MM.1S (cell line): ENCODE measurements around the gene HNRNPA3.

ENCODE experiments used
- DNase-seq: peaks from one replicate; pipeline ENCODE4 v3.0.0-alpha.2; 2015
- H2AFZ ChIP-seq: fragments of 300-600 bp; sonication (generic); 2 replicates; pipeline ENCODE4 v1.6.0; 2016; ENCODE audit warnings: antibody characterized with exemption, low read length
- H3F3A ChIP-seq: fragments of 300-600 bp; sonication (generic); 2 replicates; pipeline ENCODE4 v1.6.1; 2016; ENCODE audit warnings: mild to moderate bottlenecking, antibody characterized with exemption, low read length, moderate library complexity, mixed read lengths; ENCODE audit not compliant: insufficient read depth
- H3K27ac ChIP-seq: fragments of 300-600 bp; sonication (generic); 2 replicates; pipeline ENCODE4 v1.5.1; 2016; ENCODE audit warnings: mild to moderate bottlenecking, low read length
- H3K27me3 ChIP-seq: fragments of 300-600 bp; sonication (generic); replicated peaks from 2 replicates; pipeline ENCODE4 v1.6.0; 2016; ENCODE audit warnings: low read length; ENCODE audit not compliant: insufficient read depth
- H3K36me3 ChIP-seq: fragments of 300-600 bp; sonication (generic); replicated peaks from 2 replicates; pipeline ENCODE4 v1.6.1; 2016; ENCODE audit warnings: mild to moderate bottlenecking, low read length, mixed read lengths; ENCODE audit not compliant: insufficient read depth
- H3K4me1 ChIP-seq: fragments of 300-600 bp; sonication (generic); 2 replicates; pipeline ENCODE4 v1.6.1; 2016; ENCODE audit warnings: low read length, mixed read lengths
- H3K4me2 ChIP-seq: fragments of 300-600 bp; sonication (generic); 2 replicates; pipeline ENCODE4 v1.6.0; 2016; ENCODE audit warnings: low read depth, low read length
- H3K4me3 ChIP-seq: fragments of 300-600 bp; sonication (generic); 2 replicates; pipeline ENCODE4 v1.5.1; 2016; ENCODE audit warnings: low read length, mixed read lengths
- H3K79me2 ChIP-seq: fragments of 300-600 bp; sonication (generic); 2 replicates; pipeline ENCODE4 v1.6.1; 2016; ENCODE audit warnings: mixed run types, low read length, mixed read lengths
- H3K9ac ChIP-seq: fragments of 300-600 bp; sonication (generic); 2 replicates; pipeline ENCODE4 v1.6.1; 2016; ENCODE audit warnings: low read length, mixed read lengths
- H3K9me2 ChIP-seq: fragments of 300-600 bp; sonication (generic); replicated peaks from 2 replicates; pipeline ENCODE4 v1.6.1; 2016; ENCODE audit warnings: mild to moderate bottlenecking, low read length, mixed read lengths; ENCODE audit not compliant: insufficient read depth
- H3K9me3 ChIP-seq: fragments of 300-600 bp; sonication (generic); replicated peaks from 2 replicates; pipeline ENCODE4 v1.6.1; 2016; ENCODE audit warnings: mild to moderate bottlenecking, low read length, mixed read lengths; ENCODE audit not compliant: insufficient read depth
- H4K20me1 ChIP-seq: fragments of 300-600 bp; sonication (generic); 2 replicates; pipeline ENCODE4 v1.6.1; 2016; ENCODE audit warnings: mild to moderate bottlenecking, low read length, moderate library complexity, mixed read lengths; ENCODE audit not compliant: insufficient read depth
- CTCF ChIP-seq: fragments of 300-600 bp; sonication (generic); IDR thresholded peaks from 2 replicates; pipeline ENCODE4 v1.5.1; 2016; ENCODE audit warnings: antibody characterized with exemption, low read length, mixed read lengths
- EZH2 ChIP-seq: fragments of 300-600 bp; sonication (generic); optimal IDR thresholded peaks from 2 replicates; pipeline ENCODE3; 2017; ENCODE audit warnings: low read depth, mild to moderate bottlenecking, antibody characterized with exemption, low read length, mixed read lengths
- EZH2phosphoT487 ChIP-seq: fragments of 300-600 bp; sonication (generic); IDR thresholded peaks from 2 replicates; pipeline ENCODE4 v1.6.1; 2018; ENCODE audit warnings: antibody characterized with exemption, low read length

Gene HNRNPA3

DNA sequence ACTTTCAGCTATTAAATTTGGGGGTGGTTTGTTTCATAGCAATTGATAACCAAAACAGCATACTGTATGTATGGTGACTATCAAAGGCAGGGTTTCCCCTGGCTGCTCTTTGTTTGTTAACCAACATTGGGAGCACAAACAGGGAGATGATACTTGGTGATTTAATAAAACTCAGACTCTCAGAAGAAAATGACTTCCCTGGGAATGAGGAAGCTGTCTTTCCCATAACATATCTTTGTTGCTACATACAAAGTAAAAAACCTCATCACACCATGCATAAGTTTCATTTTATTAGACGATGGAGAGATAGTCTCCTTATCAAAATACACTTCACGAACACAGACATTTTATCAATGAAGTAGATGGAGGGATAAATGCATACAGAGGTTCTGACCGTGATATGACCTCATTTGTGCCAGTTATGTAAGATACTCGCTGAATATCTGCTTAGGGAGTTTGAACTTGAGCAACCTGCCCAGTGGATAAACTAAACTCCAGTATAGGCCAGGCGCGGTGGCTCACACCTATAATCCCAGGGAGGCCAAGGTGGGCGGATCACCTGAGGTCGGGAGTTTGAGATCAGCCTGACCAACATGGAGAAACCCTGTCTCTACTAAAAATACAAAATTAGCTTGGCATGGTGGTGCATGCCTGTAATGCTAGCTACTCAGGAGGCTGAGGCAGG is 55.7 kb downstream of the HNRNPA3 start:
- TF ChIP-seq EZH2 (no peak), CTCF (no peak), EZH2phosphoT487 (no peak)
- H3K4me2 ChIP-seq: no peak overlapping the region
- H4K20me1 ChIP-seq: no peaks in the 10 kb centered on the region
- DNase-seq: no peak
- H3K27ac ChIP-seq: no peak overlapping the region
- no peaks in the 10 kb centered on the region for H3K9me3 ChIP-seq
- H3K79me2 ChIP-seq: peaks cover 10% of the 10 kb centered on the region
- H3F3A ChIP-seq: peaks cover 24% of the 10 kb centered on the region
- no peaks in the 10 kb centered on the region for H3K27me3 ChIP-seq
- no peak overlapping the region for H3K9ac ChIP-seq
- no peak overlapping the region for H3K4me3 ChIP-seq
- H3K9me2 ChIP-seq: no peaks in the 10 kb centered on the region
- no peak overlapping the region for H2AFZ ChIP-seq
- no peaks in the 10 kb centered on the region for H3K36me3 ChIP-seq
- H3K4me1 ChIP-seq: peaks cover 22% of the 10 kb centered on the region

- no peak overlapping the region for H3K4me3 ChIP-seq
- H3K9ac ChIP-seq: no peak overlapping the region
- H3K27me3 ChIP-seq: no peaks in the 10 kb centered on the region
- H3F3A ChIP-seq: peaks cover 24% of the 10 kb centered on the region
- H3K36me3 ChIP-seq: no peaks in the 10 kb centered on the region
- H3K9me2 ChIP-seq: no peaks in the 10 kb centered on the region
- peaks cover 22% of the 10 kb centered on the region for H3K4me1 ChIP-seq
- TF ChIP-seq EZH2: no peak
- TF ChIP-seq CTCF: no peak
- TF ChIP-seq EZH2phosphoT487: no peak
- H3K79me2 ChIP-seq: peaks cover 5% of the 10 kb centered on the region
- no peaks in the 10 kb centered on the region for H4K20me1 ChIP-seq
- no peaks in the 10 kb centered on the region for H3K9me3 ChIP-seq
- no peak overlapping the region for H3K4me2 ChIP-seq
- no peak overlapping the region for H2AFZ ChIP-seq
- no peak for DNase-seq
- H3K27ac ChIP-seq: no peak overlapping the region
Measured at GRCh38 chr2:177268901-177269300, 56.3 kb downstream of the HNRNPA3 start.

GRCh38 chr2:177270531-177270930 is 57.9 kb downstream of the HNRNPA3 start:
- no peak overlapping the region for H3K27ac ChIP-seq
- H3K9ac ChIP-seq: no peak overlapping the region
- H3K4me3 ChIP-seq: no peak overlapping the region
- H3K79me2 ChIP-seq: no peaks in the 10 kb centered on the region
- no peaks in the 10 kb centered on the region for H4K20me1 ChIP-seq
- H3K9me2 ChIP-seq: no peaks in the 10 kb centered on the region
- H3K9me3 ChIP-seq: no peaks in the 10 kb centered on the region
- H3K4me2 ChIP-seq: no peak overlapping the region
- DNase-seq: no peak
- H3K27me3 ChIP-seq: no peaks in the 10 kb centered on the region
- H3K36me3 ChIP-seq: no peaks in the 10 kb centered on the region
- no peak for TF ChIP-seq EZH2phosphoT487
- TF ChIP-seq CTCF: no peak
- no peak for TF ChIP-seq EZH2
- no peak overlapping the region for H2AFZ ChIP-seq
- peaks cover 22% of the 10 kb centered on the region for H3K4me1 ChIP-seq
- peaks cover 11% of the 10 kb centered on the region for H3F3A ChIP-seq
